ENCODE results near the gene BAIAP2.
A peak's percentile ranks its signal among the peaks of the same experiment; 100 is the strongest.
"Not testable (repeated sequence)": the region's sequence is repeated elsewhere in the genome, so short reads cannot be mapped to it uniquely, and the experiment has no call there.

The BAIAP2 gene

GRCh38 chr17:81070541-81071246 lies 35.7 kb downstream of the BAIAP2 start:
- no peak for DNase-seq

DNA sequence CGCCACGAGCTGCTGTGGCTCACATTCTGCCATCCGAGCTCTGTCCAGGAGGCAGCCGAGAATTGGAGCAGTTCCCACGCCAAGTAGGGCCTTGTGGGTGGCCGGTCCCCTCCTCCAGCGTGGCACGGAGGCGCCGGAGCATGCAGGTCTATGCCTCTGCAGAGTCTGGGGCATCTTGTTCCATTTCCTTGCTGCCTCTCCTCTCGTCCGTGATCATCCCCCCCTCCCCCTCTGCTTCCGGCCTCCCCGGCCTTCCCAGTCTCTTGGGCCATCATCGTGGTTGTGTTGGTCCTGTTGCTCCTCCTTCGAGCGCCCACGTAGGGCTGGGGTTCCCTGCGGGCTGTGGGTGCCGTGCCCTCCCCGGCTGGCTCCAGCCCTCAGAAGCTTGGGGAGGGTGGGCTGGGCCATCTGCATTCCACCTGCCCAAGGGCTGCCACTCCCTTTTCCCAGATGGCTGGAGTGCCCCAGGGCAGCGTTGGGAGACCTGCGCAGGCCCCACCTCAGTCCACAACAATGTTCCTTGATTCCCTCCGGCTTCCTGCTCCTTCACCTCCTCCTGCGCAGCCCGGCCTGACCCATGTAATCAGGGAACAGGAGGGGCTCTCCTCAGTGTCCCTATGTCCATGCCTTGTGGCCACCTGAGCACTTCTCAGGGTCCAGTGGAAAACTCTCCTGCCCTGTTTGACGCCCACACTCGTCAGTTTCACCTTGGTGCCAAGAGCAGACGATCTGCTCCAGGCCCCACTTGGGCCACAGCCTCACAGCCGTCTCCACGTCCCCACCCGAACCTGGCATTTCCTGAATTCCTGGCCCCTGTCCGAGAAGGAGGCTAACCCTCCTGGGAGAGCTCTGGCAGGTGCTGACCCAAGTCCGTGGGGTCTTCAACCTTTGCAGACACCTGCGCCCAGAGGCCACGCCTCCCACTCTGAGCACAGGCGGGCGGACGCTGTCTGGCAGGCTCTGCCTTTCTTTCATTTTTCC lies 37.1 kb downstream of the BAIAP2 start:
- no peak for DNase-seq

- no peak for DNase-seq
These were observed 39.3 kb downstream of the BAIAP2 start for GRCh38 chr17:81073967-81074839.

DNA sequence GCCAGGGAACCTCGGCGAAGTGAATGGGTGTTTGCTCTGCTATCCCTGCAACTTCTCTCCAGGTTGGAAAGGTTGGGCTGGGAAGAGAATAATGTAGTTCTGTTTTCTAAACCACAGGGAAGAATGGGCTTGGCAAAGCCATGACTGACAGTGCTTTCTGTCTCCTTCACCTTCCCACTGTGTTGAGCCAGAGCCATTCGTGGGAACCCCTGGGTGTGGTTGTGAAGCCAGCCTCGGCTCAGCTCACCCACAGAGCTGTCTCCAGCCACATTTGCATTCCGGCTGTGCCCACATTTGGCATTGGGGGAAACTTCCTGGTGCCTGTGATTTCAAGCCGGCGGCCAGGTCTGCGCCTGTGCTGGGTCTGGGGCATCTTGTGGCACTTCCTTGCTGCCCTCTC lies 39.9 kb downstream of the BAIAP2 start:
- DNase-seq, result no peak

GRCh38 chr17:81075307-81075706 lies 40.4 kb downstream of the BAIAP2 start:
- no peak for DNase-seq

- no peak for DNase-seq
These were observed 41.3 kb downstream of the BAIAP2 start for GRCh38 chr17:81076141-81076679.

- DNase-seq, result not testable (repeated sequence)
These were observed 43.3 kb downstream of the BAIAP2 start for GRCh38 chr17:81078026-81078913.

GRCh38 chr17:81080019-81080418 lies 45.1 kb downstream of the BAIAP2 start:
- DNase-seq, result no peak

GRCh38 chr17:81081222-81082176 lies 46.5 kb downstream of the BAIAP2 start:
- no peak for DNase-seq

- no peak for DNase-seq
These were observed 47.5 kb downstream of the BAIAP2 start for GRCh38 chr17:81082177-81083073.

- no peak for DNase-seq
These were observed 48.3 kb downstream of the BAIAP2 start for GRCh38 chr17:81083125-81083765.

- DNase-seq, result no peak
These were observed 49.9 kb downstream of the BAIAP2 start for GRCh38 chr17:81084680-81085419.

DNA sequence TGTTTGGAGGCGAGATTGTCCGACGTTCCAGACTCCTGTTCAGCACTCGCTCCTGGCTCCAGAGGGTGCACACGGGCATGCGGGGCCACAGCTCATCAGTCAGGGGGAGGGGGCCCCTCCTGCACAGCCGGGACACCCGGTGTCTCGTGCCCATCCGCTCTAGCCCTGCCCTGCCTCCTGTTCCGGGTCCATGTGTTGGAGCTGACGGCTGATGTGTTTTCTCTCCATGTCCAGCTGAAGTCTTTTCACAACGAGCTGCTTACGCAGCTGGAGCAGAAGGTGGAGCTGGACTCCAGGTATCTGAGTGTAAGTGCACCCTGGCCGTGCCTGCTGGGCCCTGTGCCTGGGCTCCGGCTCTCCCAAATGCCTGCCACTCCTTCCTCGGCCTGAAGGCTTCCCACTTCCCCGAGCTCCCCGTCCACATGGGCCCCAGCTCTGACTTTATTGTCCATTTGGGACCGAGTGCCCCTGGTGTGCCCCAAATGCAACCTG lies 50.5 kb downstream of the BAIAP2 start:
- no peak for DNase-seq

- DNase-seq, result no peak
These were observed 52.0 kb downstream of the BAIAP2 start for GRCh38 chr17:81086789-81087551.

DNA sequence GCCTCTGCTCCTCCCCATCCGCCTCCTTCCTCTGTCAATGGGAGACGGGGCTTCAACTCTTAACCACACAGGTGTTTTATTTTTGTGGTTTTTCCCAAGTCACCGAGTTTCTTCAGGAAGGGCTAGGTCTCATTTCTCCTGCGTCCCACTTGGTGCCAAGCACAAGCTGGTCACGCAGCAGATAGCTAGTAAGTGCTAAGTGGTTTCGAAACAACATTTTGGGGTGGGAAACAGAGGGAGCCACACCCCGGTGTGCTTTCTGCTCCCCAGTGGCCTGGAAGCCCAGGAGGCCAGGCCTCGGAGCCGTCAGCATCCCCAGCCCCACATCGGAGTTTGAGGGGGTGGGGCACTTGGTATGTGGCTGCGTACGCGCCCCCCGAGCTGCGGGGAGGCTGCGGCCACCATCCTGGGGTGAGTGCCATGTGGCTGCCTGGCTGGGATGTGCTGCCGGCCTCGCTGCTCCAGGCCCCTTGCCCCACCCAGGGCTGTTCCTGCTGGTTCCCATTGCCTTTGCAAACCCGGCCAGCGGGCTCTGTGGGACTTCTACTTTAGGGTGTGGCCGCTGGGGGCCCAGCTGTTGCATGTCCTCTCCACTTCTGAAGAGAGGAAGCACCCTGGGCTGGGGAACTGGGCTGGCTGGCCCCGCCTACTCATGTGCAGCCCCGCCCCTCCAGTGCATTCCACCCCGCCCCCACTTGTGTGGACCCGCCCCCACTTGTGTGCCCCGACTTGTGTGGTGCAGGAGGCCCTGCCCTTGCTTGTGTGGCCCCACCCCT lies 55.6 kb downstream of the BAIAP2 start:
- DNase-seq, result peak; percentile 55 to 61

GRCh38 chr17:81091154-81091553 lies 56.2 kb downstream of the BAIAP2 start:
- DNase-seq, result no peak

All from Kasumi-1 (cell line).